Keratinocyte (primary cell): ENCODE data around the gene SPRED3.

ENCODE experiments used
- CTCF ChIP-seq, 3 experiments: IDR thresholded peaks in 1 of 3; conservative IDR thresholded peaks in 1 of 3; optimal IDR thresholded peaks in 1 of 3; 2 replicates in 2 of 3; 3 replicates in 1 of 3; pipeline versions ENCODE3 to v1.5.1; 2011; ENCODE audit warnings: low read length in 3 of 3, mild to moderate bottlenecking in 3 of 3, moderate library complexity in 2 of 3, control low read depth in 1 of 3, inconsistent platforms in 1 of 3; ENCODE audit not compliant: insufficient read depth in 2 of 3; ENCODE audit errors: extremely low read depth in 1 of 3
- EZH2 ChIP-seq: IDR thresholded peaks from one replicate; pipeline ENCODE4 v1.6.1; 2012; ENCODE audit warnings: inconsistent platforms, mild to moderate bottlenecking, low read length, moderate library complexity

GRCh38 chr19:38401148-38401547 lies 12.7 kb downstream of the SPRED3 start:
- TF ChIP-seq CTCF (optimal IDR thresholded peaks at IDR 0.05 in 1 of 3, IDR thresholded peaks at IDR 0.05 in 1 of 3, conservative IDR thresholded peaks at IDR 0.05 in 1 of 3; ENCODE audit: extremely low read depth in 1 of 3, insufficient read depth in 2 of 3, low read length in 3 of 3) = no peak
- TF ChIP-seq EZH2 = no peak
